CD4-positive, alpha-beta T cell (primary cell): Measurements from ENCODE around the gene ING4. TPM values are rescaled to one million over a fixed set of nuclear protein-coding genes. Genes with fewer than 3 reads are reported as not detected.

Experiments
- ATAC-seq: fragments of 200-7000 bp; cut with Tn5 transposase; one replicate; pipeline ENCODE4 v1.10.0; 2022; ENCODE audit warnings: mild to moderate bottlenecking; ENCODE audit not compliant: poor library complexity
- CTCF ChIA-PET: fragments of 350-600 bp; sonication (Branson Sonifier 250); formaldehyde crosslinking; loops from one replicate; lab custom pipeline; 2021; ENCODE audit warnings: antibody characterized with exemption, inconsistent platforms; lab: Charles Lee
- POLR2A ChIA-PET: fragments of 350-600 bp; sonication (Branson Sonifier 250); formaldehyde crosslinking; loops from one replicate; lab custom pipeline; 2021; ENCODE audit warnings: antibody characterized with exemption, inconsistent platforms; lab: Charles Lee
- DNase-seq, 14 experiments: peaks; one replicate each; pipeline ENCODE4 v3.0.0-alpha.2; 2013 to 2020; ENCODE audit warnings: mixed read lengths in 2 of 14
- H3K27ac ChIP-seq, 2 donors: one replicate each; pipeline versions ENCODE4 v1.5.1 to v1.7.0; 2013; ENCODE audit warnings: low read length in 2 of 2, low read depth in 1 of 2, mild to moderate bottlenecking in 1 of 2
- H3K27me3 ChIP-seq, 2 experiments: 1 replicate in 1 of 2; 2 replicates in 1 of 2; pipeline versions ENCODE4 v1.6.1 to v1.7.0; 2013; ENCODE audit warnings: low read length in 2 of 2, control low read depth in 1 of 2, mild to moderate bottlenecking in 1 of 2, moderate library complexity in 1 of 2; ENCODE audit not compliant: insufficient read depth in 2 of 2, control insufficient read depth in 1 of 2
- H3K36me3 ChIP-seq: one replicate; pipeline ENCODE4 v1.6.1; 2013; ENCODE audit warnings: low read length, control low read depth; ENCODE audit not compliant: insufficient read depth
- H3K4me1 ChIP-seq: one replicate; pipeline ENCODE4 v1.6.1; 2013; ENCODE audit warnings: low read length, control low read depth; ENCODE audit not compliant: insufficient read depth
- H3K4me3 ChIP-seq: one replicate; pipeline ENCODE4 v1.5.1; 2013; ENCODE audit warnings: mild to moderate bottlenecking, low read length, moderate library complexity
- H3K9me3 ChIP-seq, 2 experiments: 1 replicate in 1 of 2; 2 replicates in 1 of 2; pipeline versions ENCODE4 v1.6.1 to v1.7.0; 2013; ENCODE audit warnings: low read length in 2 of 2, mild to moderate bottlenecking in 2 of 2, control low read depth in 1 of 2, moderate library complexity in 1 of 2; ENCODE audit not compliant: control insufficient read depth in 1 of 2, insufficient read depth in 1 of 2
- H3K27ac Mint-ChIP-seq: one replicate; pipeline ENCODE4 v1.8.0; 2020; ENCODE audit warnings: mixed read lengths
- H3K27me3 Mint-ChIP-seq: one replicate; pipeline ENCODE4 v1.8.0; 2021; ENCODE audit warnings: mixed read lengths
- H3K36me3 Mint-ChIP-seq: one replicate; pipeline ENCODE4 v1.8.0; 2021; ENCODE audit warnings: low read depth, mixed read lengths
- H3K4me1 Mint-ChIP-seq: one replicate; pipeline ENCODE4 v1.8.0; 2021; ENCODE audit warnings: low read depth, mixed read lengths
- H3K4me3 Mint-ChIP-seq: one replicate; pipeline ENCODE4 v1.8.0; 2020; ENCODE audit warnings: mild to moderate bottlenecking, mixed read lengths
- H3K9me3 Mint-ChIP-seq: one replicate; pipeline ENCODE4 v1.8.0; 2020; ENCODE audit warnings: mixed read lengths
- intact Hi-C, 2 experiments: fragments of 100-400 bp; cut with DNase I in 1 of 2; cut with micrococcal nuclease in 1 of 2; formaldehyde crosslinking; loops; one replicate each; pipeline versions ENCODE4 v1.15.1 to v1.9.0; 2023 to 2025; cut with DNase I, micrococcal nuclease
- total RNA-seq, 174 experiments: library from RNA in 2 of 174; stranded (reverse) in 2 of 174; gene quantifications; one replicate each; pipeline ENCODE4 v1.2.3 and lab custom pipeline; 2021 to 2026
- TF ChIP-seq, protein P1 (sequence below): fragments of 200-600 bp; IDR thresholded peaks from one replicate; pipeline ENCODE4 v1.8.0; 2022; ENCODE audit warnings: antibody characterized with exemption, mild to moderate bottlenecking

ING4 gene
- total RNA-seq, 2 experiments from 2014 or later: 13.8 to 17.4 TPM

DNA sequence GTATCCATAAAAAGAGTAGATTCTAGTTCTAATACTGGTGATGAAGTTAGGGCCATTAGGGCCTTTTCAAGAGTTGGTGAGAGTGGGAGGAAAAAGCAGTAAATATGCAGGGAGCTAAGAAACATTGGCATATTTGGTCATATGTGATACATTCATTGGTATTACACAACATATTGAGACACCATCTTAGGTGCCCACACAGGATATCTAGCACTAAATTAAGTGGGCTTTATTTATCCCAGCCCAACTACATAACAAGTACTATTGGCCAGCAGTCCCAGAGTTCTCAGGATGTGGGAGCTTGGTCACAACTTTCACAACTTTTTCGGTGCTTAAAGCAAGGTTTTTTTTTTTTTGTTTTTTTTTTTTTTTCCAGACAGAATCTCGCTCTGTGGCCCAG lies 2.0 kb upstream of the ING4 start:
- peaks cover 17% of the 10 kb centered on the region for H3K4me1 ChIP-seq
- Mint-ChIP-seq H3K27ac (peak overlapping the region; percentile 81), H3K9me3 (no peaks in the 10 kb centered on the region), H3K36me3 (peaks cover 59% of the 10 kb centered on the region), H3K4me3 (no peak overlapping the region), H3K27me3 (no peaks in the 10 kb centered on the region), H3K4me1 (peaks cover 24% of the 10 kb centered on the region)
- no peaks in the 10 kb centered on the region for H3K9me3 ChIP-seq
- no peak overlapping the region for H3K27ac ChIP-seq
- TF ChIP-seq, protein P1, sequence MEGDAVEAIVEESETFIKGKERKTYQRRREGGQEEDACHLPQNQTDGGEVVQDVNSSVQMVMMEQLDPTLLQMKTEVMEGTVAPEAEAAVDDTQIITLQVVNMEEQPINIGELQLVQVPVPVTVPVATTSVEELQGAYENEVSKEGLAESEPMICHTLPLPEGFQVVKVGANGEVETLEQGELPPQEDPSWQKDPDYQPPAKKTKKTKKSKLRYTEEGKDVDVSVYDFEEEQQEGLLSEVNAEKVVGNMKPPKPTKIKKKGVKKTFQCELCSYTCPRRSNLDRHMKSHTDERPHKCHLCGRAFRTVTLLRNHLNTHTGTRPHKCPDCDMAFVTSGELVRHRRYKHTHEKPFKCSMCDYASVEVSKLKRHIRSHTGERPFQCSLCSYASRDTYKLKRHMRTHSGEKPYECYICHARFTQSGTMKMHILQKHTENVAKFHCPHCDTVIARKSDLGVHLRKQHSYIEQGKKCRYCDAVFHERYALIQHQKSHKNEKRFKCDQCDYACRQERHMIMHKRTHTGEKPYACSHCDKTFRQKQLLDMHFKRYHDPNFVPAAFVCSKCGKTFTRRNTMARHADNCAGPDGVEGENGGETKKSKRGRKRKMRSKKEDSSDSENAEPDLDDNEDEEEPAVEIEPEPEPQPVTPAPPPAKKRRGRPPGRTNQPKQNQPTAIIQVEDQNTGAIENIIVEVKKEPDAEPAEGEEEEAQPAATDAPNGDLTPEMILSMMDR: no peak
- H3K36me3 ChIP-seq: peaks cover 33% of the 10 kb centered on the region
- DNase-seq: no peak
- intact Hi-C loops: loop anchor here in 1 of 2 experiments (5.0 kb wide), 3 partner anchors 48 to 187 kb away; partner anchors contain the start of genes CDCA3, MRPL51, NCAPD2 and USP5
- ChIA-PET CTCF (interaction anchor here (0.6 to 1.7 kb wide), 3 partner anchors 15 to 25 kb away, joined by 3 to 7 read pairs (median 3); partner anchors contain the start of gene ZNF384), POLR2A (interaction anchor here (5.3 kb wide), 1 partner anchor 24 kb away, joined by 37 read pairs; the partner anchor contains the start of gene ZNF384)
- ATAC-seq: no peak
- no peak overlapping the region for H3K4me3 ChIP-seq
- H3K27me3 ChIP-seq: no peaks in the 10 kb centered on the region

DNA sequence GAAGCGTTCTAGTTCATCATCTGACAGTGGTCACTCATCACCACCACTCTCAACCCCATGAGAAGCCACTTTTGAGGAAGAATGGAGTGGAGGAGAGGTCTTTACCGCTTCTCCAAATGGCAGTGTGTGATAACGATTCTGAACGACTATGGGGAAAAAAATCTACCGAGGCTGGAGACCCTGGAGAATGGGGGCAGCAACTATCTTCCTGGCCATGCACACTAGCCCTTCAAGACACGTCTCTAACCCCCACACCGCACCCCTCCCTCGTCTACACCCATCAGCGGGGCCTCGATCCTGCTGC lies 365 bp downstream of the ING4 start:
- peaks cover 50% of the 10 kb centered on the region for H3K36me3 Mint-ChIP-seq
- peaks cover 34% of the 10 kb centered on the region for H3K4me1 Mint-ChIP-seq
- Histone ChIP-seq H3K9me3 (no peaks in the 10 kb centered on the region), H3K36me3 (peaks cover 21% of the 10 kb centered on the region), H3K27ac (peak overlapping the region; percentile 79 to 89), H3K4me3 (peak overlapping the region; percentile 82), H3K4me1 (peaks cover 29% of the 10 kb centered on the region), H3K27me3 (no peaks in the 10 kb centered on the region)
- DNase-seq (no peak), ATAC-seq (peak; percentile 55)
- H3K9me3 Mint-ChIP-seq: no peaks in the 10 kb centered on the region
- ChIA-PET POLR2A (interaction anchor here (5.3 kb wide), 1 partner anchor 27 kb away, joined by 37 read pairs; the partner anchor contains the start of gene ZNF384), CTCF (no interaction called here)
- peak overlapping the region; percentile 95 for H3K4me3 Mint-ChIP-seq
- intact Hi-C loops: loop anchor here (2.0 to 5.0 kb wide), 6 partner anchors 30 to 190 kb away; partner anchors contain the start of genes CDCA3 (in 1 of the 2), COPS7A (in 1 of the 2), MRPL51 (in 1 of the 2) and NCAPD2 (in 1 of the 2)
- peak overlapping the region; percentile 91 for H3K27ac Mint-ChIP-seq
- no peaks in the 10 kb centered on the region for H3K27me3 Mint-ChIP-seq
- TF ChIP-seq, protein P1: no peak

DNA sequence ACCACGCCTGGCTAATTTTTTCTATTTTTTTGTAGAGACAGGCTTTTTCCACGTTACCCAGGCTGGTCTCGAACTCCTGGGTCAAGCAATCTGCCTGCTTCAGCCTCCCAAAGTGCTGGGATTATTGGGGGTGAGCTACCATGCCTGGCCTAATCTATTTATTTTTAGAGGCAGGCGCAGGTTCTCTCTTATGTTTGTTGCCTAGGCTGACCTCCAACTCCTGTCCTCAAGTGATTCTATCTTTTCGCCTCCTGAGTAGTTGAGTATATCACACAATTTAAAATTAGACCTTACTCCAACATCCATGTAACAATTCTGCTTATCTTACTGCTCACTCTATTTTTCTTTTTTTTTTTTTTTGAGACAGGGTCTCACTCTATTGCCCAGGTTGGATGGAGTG lies 8.9 kb downstream of the ING4 start:
- no peak overlapping the region for H3K27ac Mint-ChIP-seq

More for the DNA sequence above, 8.9 kb downstream of the ING4 start:
- Histone ChIP-seq H3K27ac (no peak overlapping the region), H3K4me1 (peaks cover 8% of the 10 kb centered on the region), H3K9me3 (no peaks in the 10 kb centered on the region), H3K27me3 (no peaks in the 10 kb centered on the region), H3K36me3 (peaks cover 75% of the 10 kb centered on the region), H3K4me3 (no peak overlapping the region)
- peaks cover 77% of the 10 kb centered on the region for H3K36me3 Mint-ChIP-seq
- intact Hi-C loops: no loop called here
- no peak for DNase-seq
- TF ChIP-seq, protein P1: no peak
- CTCF ChIA-PET: no interaction called here
- H3K27me3 Mint-ChIP-seq: no peaks in the 10 kb centered on the region
- H3K4me3 Mint-ChIP-seq: no peak overlapping the region
- H3K4me1 Mint-ChIP-seq: peaks cover 14% of the 10 kb centered on the region
- POLR2A ChIA-PET: no interaction called here
- H3K9me3 Mint-ChIP-seq: no peaks in the 10 kb centered on the region
- no peak for ATAC-seq
